ENCODE data around the gene STX4.

DNA sequence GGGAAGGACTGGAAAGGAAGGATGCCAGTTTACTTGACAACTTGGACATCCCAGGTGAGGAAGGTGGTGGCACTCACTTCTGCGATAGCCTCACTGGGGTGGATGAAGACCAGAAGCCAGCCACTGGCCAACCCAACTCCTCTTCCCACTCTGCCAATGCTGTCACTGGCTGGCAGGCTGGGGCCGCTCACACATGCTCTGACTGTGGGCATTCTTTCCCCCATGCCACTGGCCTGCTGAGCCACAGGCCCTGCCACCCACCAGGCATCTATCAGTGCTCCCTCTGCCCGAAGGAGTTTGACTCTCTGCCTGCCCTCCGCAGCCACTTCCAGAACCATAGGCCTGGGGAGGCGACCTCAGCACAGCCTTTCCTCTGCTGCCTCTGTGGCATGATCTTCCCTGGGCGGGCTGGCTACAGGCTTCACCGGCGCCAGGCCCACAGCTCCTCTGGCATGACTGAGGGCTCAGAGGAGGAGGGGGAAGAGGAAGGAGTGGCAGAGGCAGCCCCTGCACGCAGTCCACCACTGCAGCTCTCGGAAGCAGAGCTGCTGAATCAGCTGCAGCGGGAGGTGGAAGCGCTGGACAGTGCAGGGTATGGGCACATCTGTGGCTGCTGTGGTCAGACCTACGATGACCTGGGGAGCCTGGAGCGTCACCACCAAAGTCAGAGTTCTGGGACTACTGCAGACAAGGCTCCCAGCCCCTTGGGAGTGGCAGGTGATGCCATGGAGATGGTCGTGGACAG is 45.4 kb downstream of the STX4 start:
- TF ChIP-seq CTCF (IDR thresholded peaks at IDR 0.05; ENCODE audit: low read length) (no peak), EZH2 (IDR thresholded peaks at IDR 0.05; ENCODE audit: borderline replicate concordance, low read length) (no peak)

All from OCI-LY1 (cell line).